Measurements from ENCODE around the gene HDDC3.
"Not testable (repeated sequence)": the region's sequence is repeated elsewhere in the genome, so short reads cannot be mapped to it uniquely, and the experiment has no call there.

Gene HDDC3

DNA sequence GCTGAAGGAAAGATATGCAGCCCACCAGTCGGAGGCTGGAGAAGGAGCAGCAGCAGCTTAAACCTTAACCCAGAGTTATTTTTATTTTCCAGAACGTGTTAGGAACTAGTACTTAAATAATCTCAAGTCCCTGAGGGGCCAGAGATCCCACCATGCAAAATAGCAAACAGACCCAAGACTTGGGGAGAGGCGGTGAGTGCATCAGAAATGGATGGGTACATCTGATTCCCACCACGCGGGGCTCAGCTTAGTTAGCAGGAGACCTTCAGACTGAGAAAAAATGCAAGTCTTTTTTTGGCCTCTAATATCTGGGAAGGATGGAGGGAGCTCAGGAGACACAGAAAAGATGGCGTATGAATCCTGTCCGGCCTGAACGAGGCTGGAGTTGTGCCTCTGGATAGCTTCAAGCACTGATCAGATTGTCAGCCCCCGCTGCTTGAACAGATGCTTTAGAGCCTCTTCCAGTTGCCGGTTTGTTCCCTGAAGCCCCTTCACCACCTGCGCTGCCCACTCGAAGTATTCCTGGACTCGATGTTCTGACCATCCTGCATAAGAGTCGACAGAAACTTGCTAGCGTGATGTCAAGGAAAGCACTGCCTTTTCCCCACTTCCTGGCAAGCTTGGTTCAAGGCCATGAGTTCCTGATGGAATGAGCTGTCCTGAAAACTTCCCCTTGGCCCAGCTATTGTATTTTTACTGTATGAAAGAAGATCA lies 1.3 kb downstream of the HDDC3 start:
- no peak for DNase-seq (ENCODE audit: low spot score)

DNA sequence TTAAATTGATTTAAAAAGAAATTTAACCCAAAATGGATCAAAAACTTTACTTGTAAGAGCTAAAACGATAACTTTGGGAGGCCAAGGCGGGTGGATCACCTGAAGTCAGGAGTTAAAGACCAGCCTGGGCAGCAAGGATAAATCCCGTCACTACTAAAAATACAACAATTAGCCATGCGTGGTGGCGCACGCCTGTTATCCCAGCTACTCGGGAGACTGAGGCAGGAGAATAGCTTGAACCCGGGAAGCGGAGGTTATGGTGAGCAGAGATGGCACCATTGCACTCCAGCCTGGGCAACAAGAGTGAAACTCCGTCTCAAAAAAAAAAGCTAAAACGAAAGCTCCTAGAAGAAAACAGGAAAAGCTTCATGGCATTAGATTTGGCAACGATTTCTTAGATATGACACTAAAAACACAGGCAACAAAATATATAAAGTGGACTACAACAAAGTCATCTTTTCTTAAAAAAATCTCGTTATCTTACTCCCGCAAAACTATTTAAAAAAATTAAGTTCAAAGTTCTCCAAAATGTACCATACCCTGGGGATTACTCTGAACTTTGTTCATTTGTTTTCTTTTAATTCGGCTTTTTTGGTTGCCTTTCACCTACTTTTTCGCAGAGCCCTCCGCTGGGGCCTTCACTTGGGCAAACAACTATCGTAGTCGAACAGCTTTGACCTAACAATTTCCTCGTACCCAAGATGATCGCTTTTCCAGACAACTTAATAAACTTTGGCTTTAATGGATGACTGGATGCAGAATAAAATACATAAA lies 2.9 kb downstream of the HDDC3 start:
- no peak for DNase-seq (ENCODE audit: low spot score)

DNA sequence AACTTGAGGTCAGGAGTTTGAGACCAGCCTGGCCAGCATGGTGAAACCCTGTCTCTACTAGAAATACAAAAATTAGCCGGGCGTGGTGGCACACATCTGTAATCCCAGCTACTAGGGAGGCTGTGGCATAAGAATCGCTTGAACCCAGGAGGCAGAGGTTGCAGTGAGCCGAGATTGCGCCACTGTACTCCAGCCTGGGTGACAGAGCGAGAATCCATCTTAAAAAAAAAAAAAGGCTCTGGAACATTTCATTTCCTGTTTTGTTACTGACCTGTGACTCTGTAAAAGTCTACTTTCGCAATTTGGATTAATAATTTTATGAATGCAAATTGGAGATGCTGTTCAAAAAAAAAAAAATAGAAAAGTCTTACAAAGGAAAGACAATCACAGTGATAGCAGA lies 4.2 kb downstream of the HDDC3 start:
- not testable (repeated sequence) for DNase-seq (ENCODE audit: low spot score)

DNA sequence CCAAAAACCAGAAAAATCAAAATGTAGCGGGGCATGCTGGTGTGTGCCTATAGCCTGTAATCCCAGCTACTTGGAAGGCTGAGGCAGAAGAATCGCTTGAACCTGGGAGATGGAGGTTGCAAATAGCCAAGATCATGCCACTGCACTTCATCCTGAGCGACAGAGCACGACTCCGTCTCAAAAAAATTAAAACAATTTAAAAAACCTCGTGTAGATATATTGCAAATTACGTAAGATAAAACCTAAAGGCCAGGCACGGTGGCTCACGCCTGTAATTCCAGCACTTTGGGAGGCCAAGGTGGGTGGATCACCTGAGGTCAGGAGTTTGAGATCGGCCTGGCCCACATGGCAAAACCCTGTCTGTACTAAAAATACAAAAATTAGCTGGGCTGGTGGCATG lies 5.6 kb downstream of the HDDC3 start:
- not testable (repeated sequence) for DNase-seq (ENCODE audit: low spot score)

DNA sequence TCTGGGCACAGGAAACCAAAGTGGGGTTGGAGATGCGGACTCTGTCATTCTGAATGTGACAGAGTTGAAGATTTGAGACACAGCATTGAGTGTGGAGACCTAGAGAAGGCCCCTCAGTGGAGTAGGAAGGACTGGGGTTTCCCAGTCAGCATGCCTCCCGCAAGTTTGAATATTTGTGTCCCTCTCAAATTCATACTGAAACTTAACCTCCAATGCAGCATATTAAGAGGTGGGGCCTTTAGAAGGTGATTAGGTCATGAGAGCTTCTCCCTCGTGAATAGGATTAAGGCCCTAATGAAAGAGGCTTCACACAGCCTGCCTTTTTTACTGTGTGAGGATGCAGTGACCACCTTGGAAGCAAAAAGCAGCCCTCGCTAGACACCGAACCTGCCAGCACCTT lies 8.0 kb downstream of the HDDC3 start:
- no peak for DNase-seq (ENCODE audit: low spot score)

DNA sequence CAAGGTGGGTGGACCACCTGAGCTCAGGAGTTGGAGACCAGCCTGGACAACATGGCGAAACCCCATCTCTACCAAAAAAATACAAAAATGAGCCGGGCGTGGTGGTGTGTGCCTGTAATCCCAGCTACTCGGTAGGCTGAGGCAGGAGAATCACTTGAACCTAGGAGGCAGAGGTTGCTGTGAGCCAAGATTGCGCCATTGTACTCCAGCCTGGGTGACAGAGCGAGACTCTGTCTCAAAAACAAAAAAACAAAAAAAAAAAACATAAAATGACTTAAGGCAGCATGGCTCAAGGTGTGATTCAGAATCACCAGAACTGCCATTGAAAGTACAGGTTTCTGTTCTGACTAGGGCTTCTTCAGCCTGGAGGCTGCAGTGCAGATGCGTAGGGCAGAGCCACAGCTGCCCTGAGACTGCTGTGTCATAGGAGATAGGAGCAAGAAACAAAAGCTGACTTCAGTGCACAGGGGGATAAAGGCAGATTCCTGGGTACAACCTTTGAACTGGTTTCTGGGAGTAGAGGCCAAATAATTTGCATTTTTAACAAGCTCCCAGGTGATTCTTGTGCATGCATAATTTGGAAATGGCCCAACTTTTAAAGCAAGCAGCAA lies 9.5 kb downstream of the HDDC3 start:
- not testable (repeated sequence) for DNase-seq (ENCODE audit: low spot score)

DNA sequence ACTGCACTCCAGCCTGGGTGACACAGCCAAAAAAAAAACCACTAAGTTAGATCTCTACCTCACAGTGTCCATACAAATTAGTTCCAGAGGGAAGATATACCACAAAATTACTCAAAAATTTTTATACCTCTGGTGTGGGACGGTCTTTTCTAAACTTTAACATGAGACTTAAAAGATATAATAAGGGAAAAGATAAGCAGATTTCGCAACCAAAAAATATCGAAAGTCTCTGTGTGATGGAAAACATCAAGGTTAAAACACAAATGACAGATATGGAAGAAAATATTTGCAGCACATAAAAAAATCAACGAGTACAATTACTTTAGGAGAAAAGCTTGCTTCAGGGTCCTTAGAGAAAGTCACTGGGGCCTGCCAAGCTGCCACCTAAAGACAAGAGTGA lies 10.5 kb downstream of the HDDC3 start:
- no peak for DNase-seq (ENCODE audit: low spot score)

DNA sequence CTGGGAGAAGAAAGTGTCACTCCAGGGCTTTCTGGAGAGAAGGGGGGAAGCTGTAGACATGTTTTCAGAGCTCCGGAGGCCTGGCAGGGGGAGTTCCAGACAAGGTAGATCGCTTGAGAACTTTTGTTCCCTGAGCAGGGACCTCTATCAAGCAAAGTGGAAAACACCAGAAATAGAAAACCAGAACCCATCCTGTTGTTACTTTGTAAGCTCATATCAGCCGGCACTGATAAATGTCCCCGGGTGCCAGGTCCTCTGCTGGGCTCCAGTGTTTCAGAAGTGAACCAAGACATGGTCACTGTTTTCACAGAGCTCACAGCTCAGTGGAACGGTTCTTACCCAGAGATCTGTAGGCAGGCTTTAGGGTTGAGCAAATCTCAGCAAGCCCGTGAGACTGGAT lies 13.5 kb downstream of the HDDC3 start:
- DNase-seq (ENCODE audit: low spot score): no peak

DNA sequence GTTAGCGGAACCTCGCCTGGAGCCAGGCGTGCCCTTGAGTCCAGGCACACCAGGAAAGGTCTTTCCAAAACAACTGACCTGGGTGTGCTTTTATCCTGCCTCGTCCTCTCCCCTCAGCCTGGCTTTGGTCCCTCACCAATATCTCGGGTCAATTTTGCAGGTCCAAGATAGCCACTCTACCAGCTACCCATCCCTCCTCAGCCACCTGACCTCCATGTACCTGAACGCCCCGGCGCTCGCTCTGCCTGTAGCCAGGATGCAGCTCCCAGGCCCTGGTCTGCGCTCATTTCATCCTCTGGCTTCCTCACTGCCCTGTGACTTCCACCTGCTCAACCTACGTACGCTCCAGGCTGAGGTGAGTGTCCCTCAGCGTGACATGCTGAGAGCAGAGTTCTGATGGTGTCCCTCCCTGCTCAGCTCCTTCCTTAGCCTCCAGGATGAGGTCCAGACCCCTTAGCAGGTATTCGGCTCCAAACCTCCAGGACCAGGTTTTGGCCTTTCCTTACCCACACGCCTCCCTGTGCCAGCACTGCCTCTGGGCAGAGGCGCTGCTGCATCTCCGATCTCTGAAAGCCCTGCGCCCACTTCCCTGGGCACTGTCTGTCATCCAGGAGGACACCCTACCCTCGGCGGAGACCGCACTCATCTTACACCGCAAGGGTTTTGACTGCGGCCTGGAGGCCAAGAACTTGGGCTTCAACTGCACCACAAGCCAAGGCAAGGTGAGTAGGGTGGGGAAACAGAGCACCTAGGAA lies 14.1 kb downstream of the HDDC3 start:
- no peak for DNase-seq (ENCODE audit: low spot score)

DNA sequence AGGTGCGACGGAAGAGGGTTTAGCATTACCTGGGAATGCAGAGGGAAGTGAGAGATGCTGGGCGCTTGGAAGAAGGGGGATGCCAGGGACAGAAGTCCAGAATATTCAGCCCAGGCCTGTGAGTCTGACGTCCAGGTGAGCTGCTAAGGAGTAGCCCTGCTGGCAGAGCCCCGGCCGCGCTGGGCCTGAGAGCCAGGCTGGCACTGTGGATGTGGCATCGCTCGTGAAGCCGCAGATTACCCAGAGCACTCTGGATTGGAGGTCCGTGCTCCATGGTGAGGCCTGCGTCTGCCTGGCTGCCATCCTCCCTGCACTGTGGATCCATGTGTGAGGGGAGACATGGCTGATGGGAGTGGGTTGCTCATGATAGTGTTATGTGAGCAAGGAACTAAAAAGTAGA lies 14.8 kb downstream of the HDDC3 start:
- DNase-seq (ENCODE audit: low spot score): no peak

DNA sequence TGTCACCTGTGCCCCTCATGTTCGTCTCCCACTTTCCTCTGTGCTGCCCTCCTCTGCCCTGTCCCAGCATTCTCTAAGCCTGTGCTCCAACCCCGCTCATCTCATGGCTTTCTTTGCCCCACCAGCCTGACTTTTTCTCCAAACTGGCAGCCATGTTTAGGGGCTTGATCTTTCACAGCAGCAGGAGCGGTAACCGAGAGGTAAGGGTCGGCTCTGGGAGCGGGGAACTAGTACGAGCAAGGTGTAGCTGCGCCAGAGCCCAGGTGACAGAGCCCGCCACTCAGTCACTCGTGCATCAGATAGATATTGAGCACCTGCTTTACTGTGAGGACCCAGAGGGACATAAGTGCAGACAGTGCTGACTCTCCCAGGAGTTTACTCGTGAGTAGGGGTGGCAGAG lies 15.9 kb downstream of the HDDC3 start:
- DNase-seq (ENCODE audit: low spot score): no peak

DNA sequence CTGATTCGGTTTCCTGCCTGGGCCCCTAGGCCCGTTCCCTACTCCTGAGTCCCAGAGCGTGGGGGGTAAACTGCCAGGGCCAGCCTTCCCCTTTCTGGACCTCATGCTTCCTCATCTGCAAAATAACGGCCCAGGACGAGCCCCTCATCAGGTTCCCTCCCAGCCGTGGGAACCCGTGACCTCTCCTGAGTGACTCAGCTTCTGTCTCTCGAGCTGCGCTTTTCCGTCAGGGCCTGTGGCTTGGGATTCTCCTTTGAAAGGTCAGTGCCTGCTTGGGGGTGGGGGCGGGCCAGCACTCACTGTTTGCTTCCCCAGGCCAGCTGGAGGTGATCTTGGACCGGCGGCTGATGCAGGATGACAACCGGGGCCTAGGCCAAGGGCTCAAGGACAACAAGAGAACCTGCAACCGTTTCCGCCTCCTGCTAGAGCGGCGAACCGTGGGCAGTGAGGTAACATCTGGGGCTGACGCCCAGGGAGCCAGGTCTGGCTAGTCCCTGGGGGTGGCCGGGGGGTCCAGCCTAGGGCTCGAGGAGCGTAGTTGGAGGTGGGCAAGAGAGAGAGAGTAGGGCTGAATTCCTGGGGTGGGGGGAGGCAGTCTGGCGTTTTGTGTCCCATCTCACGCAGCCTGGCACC lies 16.4 kb downstream of the HDDC3 start:
- no peak for DNase-seq (ENCODE audit: low spot score)

DNA sequence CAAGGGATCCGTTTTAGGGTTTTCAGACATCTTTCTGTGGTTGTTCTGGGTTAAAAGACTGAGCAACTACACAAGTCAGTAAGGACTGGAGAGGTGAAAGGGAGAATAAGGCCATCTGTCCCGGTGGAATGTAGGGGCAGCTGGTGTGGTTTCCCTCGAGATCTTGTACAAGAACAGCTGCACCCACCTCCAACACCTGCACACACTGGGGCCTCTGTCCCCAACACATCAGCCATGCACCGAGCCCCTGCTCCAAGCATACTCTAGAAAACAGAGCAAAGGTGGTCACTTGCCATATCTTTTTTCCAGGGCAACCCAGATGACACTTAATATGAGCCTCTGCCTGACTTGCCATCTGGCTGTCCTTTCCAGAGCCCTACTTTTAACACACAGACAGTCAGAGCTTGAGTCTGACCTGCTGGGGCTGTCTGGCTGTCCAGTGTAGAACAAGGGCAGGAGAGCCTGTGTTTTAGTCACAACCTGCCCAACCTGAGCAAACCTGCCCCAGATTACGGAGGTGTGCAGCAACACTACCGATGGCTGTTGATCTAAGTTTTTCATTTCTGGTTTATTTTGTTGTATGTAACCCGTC lies 17.0 kb downstream of the HDDC3 start:
- DNase-seq (ENCODE audit: low spot score): no peak

DNA sequence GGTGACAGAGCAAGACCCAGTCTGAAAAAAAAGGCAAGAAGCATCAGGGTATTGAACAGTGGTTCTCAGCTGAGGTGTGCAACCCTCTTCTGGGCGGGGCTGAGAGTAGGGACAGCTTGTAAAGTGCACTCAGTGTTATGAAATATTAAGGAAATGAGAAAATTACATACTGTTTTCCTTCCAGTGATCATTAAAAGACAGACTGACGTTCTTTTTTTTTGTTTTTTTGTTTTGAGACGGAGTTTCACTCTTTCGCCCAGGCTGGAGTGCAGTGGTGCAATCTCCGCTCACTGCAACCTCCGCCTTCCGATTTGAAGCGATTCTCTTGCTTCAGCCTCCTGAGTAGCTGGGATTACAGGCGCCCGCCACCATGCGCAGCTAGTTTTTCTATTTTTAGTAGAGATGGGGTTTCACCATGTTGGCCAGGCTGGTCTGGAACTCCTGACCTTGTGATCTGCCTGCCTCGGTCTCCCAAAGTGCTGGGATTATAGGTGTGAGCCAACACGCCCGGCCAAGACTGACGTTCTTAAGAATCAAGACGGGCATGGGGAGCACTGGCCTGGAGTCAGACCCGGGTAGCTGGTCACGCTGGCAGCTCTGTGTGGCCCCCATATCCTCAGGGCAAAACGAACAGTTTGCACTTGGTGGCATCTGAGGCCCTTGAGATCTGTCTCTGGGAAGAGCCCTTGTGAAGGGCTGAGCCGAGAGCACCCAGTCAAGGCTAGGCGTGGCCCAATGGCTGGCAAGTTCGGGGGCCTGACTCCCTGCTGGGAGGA lies 17.9 kb downstream of the HDDC3 start:
- DNase-seq (ENCODE audit: low spot score): no peak

DNA sequence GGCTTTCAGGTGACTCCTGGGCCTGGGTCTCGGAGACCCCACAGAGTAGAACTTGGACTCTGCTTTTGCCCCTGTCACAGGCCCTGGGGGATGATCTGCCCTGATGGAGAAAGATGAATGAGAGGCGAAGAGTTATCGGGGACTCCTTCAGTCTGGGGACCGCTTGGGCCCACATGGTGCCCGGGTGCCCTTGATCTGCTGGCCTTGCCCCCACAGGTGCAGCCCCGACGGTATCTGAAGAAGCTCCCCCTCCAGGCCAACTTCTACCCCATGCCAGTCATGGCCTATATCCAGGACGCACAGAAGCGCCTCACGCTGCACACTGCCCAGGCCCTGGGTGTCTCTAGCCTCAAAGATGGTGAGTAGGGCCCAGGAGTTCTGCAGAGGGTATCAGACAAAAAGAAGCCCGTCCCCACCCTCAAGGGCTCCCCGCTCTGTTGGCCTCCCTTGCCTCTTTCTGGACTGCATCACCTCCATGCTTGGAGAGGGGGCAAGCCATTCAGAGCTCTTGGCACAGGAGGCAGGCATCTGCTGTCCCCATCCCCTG lies 18.9 kb downstream of the HDDC3 start:
- no peak for DNase-seq (ENCODE audit: low spot score)

DNA sequence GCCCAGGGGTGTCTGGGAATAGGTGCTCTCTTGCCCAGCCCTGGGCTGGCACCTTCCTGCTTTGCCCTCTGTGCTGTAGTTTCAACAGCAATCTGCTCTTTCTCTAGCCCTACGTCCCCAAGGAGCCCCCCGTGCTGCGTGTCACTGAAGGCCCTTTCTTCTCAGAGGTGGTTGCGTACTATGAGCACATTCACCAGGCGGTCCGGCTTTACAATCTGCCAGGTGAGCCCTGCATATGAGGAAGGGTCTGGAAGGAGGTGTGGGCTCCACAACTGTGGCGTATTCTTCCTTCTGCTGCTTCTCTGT lies 19.6 kb downstream of the HDDC3 start:
- no peak for DNase-seq (ENCODE audit: low spot score)

DNA sequence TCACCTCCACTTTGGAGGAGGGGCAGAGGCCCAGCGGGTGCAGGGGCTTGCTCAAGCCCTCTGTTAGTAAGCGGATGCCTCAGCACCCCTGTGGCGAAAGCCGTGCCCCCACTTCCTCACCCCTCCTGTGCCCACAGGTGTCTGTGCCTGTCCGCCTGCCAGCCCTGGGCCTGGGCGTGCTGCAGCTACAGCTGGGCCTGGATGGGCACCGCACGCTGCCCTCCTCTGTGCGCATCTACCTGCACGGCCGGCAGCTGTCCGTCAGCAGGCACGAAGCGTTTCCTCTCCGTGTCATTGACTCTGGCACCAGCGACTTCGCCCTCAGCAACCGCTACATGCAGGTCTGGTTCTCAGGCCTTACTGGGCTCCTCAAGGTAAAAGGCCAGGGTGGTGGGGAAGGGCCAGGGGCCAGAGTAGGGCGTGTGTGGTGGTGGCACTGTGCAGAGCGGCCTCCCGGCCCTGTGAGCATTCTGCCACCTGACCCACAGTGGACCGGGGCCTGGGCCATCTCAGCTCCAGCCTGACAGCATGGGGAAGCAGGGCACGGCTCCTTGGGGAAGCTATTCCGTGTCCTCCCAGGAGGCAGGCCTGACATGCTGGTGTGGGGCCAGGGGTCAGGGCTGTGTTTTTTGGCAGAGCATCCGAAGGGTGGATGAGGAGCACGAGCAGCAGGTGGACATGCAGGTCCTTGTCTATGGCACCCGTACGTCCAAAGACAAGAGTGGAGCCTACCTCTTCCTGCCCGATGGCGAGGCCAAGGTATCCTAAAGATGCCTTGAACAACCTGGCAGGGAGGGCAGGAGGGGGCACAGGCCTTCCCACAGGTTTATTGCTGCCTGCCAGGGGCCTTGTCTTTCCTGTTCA lies 20.2 kb downstream of the HDDC3 start:
- DNase-seq (ENCODE audit: low spot score): no peak

DNA sequence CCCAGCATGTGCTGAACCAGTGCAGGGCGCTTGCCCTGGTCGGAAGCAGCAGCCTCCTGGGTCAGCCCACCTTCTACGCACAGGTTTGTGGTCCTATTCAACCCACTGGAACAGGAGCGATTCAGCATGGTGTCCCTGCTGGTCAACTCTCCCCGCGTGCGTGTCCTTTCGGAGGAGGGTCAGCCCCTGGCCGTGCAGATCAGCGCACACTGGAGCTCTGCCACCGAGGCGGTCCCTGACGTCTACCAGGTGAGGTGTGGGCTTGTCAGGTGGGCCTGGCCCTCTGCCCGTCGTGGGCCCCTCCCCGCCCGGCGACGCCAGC lies 21.1 kb downstream of the HDDC3 start:
- no peak for DNase-seq (ENCODE audit: low spot score)

DNA sequence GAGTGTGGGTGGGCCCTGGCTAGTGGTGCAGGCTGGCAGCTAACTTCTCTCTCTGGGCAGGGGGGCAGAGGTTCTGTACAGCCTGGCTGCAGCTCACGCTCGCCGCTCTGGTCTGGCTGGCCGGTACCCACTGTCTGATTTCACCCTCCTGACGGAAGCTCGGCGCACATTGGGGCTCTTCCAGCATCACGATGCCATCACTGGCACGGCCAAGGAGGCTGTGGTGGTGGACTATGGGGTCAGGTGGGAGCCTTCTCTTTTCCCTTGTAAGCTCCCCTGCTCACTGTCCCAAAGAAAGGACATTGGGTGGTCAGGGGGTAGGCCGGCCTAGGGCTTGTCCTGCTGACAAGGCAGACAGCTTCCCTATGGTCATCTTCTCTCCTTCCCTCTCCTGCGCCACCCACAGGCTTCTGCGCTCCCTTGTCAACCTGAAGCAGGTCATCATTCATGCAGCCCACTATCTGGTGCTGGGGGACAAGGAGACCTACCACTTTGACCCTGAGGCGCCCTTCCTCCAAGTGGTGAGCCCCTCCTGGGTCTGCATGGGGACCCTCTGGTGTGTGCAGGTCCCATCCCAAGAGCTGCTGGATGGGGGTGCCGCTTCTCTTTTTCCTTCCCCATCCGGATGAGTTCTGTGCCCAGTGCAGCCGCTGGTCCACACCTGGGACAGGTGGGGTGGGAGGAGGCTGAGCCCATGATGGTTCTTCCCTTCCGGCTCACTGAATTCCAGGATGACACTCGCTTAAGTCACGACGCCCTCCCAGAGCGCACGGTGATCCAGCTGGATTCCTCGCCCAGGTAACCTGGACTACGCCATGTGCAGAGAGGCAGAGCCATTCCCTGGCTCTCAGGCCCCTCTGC lies 21.7 kb downstream of the HDDC3 start:
- no peak for DNase-seq (ENCODE audit: low spot score)
